NCI-H82 (cell line): Measurements from ENCODE around the gene CCN5.
A peak's percentile ranks its signal among the peaks of the same experiment; 100 is the strongest.

Source experiments
- DNase-seq: peaks from one replicate; lab custom pipeline; 2025; lab: John Stamatoyannopoulos, UW

The CCN5 gene

GRCh38 chr20:44737116-44737515, 21.9 kb downstream of the CCN5 start:
- no peak for DNase-seq

GRCh38 chr20:44738813-44739477, 23.8 kb downstream of the CCN5 start:
- peak; percentile 98 for DNase-seq

- peak; percentile 92 for DNase-seq
These were observed 24.8 kb downstream of the CCN5 start for GRCh38 chr20:44739942-44740341.

- peak; percentile 22 for DNase-seq
These were observed 27.3 kb downstream of the CCN5 start for GRCh38 chr20:44742304-44743079.

GRCh38 chr20:44743080-44743701, 28.0 kb downstream of the CCN5 start:
- DNase-seq: no peak

GRCh38 chr20:44743916-44744655, 28.9 kb downstream of the CCN5 start:
- peak; percentile 79 for DNase-seq

GRCh38 chr20:44745122-44745597, 30.0 kb downstream of the CCN5 start:
- no peak for DNase-seq

- DNase-seq: no peak
These were observed 30.6 kb downstream of the CCN5 start, which contains the start of gene KCNK15 for GRCh38 chr20:44745598-44746366. Gene KCNK15 (plus strand): TSS chr20:44745865. CDS start chr20:44745911, 46 bp downstream.

- peak; percentile 41 for DNase-seq
These were observed 31.4 kb downstream of the CCN5 start for GRCh38 chr20:44746367-44747165.

GRCh38 chr20:44747166-44748004, 32.2 kb downstream of the CCN5 start:
- DNase-seq: peak; percentile 92

GRCh38 chr20:44748005-44748370, 32.8 kb downstream of the CCN5 start:
- peak; percentile 35 for DNase-seq

- DNase-seq: no peak
These were observed 35.1 kb downstream of the CCN5 start for GRCh38 chr20:44750081-44750805.

- DNase-seq: no peak
These were observed 37.1 kb downstream of the CCN5 start for GRCh38 chr20:44752099-44752931.

GRCh38 chr20:44754554-44754953, 39.4 kb downstream of the CCN5 start:
- no peak for DNase-seq

GRCh38 chr20:44756011-44756688, 41.0 kb downstream of the CCN5 start:
- DNase-seq: no peak

GRCh38 chr20:44756956-44757355, 41.8 kb downstream of the CCN5 start:
- DNase-seq: no peak
